PC-9 (cell line): ENCODE results near the gene GNG3. TPM values are rescaled to one million over a fixed set of nuclear protein-coding genes. Genes with fewer than 3 reads are reported as not detected.
A peak's percentile ranks its signal among the peaks of the same experiment; 100 is the strongest.

Experiments used
- BruUV-seq: library from RNA; stranded (reverse); fragments of 400-500 nt; replicated peaks from 2 replicates; lab custom pipeline; 2021; lab: Mats Ljungman, UMichigan
- CTCF ChIA-PET: fragments of 300-600 bp; sonication (Branson Sonifier 250); formaldehyde crosslinking; loops from one replicate; lab custom pipeline; 2022; ENCODE audit warnings: antibody characterized with exemption; lab: Charles Lee
- POLR2A ChIA-PET: fragments of 300-600 bp; sonication (Branson Sonifier 250); formaldehyde crosslinking; loops from one replicate; lab custom pipeline; 2022; ENCODE audit warnings: antibody characterized with exemption; ENCODE audit not compliant: unreplicated experiment; lab: Charles Lee
- DNase-seq, 2 experiments: peaks; one replicate each; pipeline versions ENCODE4 v3.0.0 to v3.0.0-alpha.2; 2015 to 2022; ENCODE audit warnings: mixed read lengths in 1 of 2
- H2AFZ ChIP-seq: fragments of 200-600 bp; sonication (generic); 2 replicates; pipeline ENCODE4 v1.8.1; 2017; ENCODE audit warnings: antibody characterized with exemption
- H3F3A ChIP-seq: fragments of 200-600 bp; sonication (generic); 2 replicates; pipeline ENCODE4 v1.8.1; 2017; ENCODE audit warnings: antibody characterized with exemption, mild to moderate bottlenecking, low read depth; ENCODE audit not compliant: insufficient read depth
- H3K27ac ChIP-seq: fragments of 200-600 bp; sonication (generic); 2 replicates; pipeline ENCODE4 v1.6.1; 2016; ENCODE audit warnings: mixed run types
- H3K27me3 ChIP-seq: fragments of 200-600 bp; sonication (generic); 2 replicates; pipeline ENCODE4 v1.6.1; 2016; ENCODE audit warnings: low read depth, mixed run types; ENCODE audit not compliant: insufficient read depth
- H3K36me3 ChIP-seq: fragments of 200-600 bp; sonication (generic); 2 replicates; pipeline ENCODE4 v1.6.1; 2016; ENCODE audit warnings: low read depth, mixed run types
- H3K4me1 ChIP-seq: fragments of 200-600 bp; sonication (generic); replicated peaks from 2 replicates; pipeline ENCODE4 v1.6.1; 2016; ENCODE audit warnings: mixed run types; ENCODE audit not compliant: insufficient read depth
- H3K4me2 ChIP-seq: fragments of 200-600 bp; sonication (generic); 2 replicates; pipeline ENCODE4 v1.6.1; 2017; ENCODE audit warnings: mixed run types
- H3K4me3 ChIP-seq: fragments of 200-600 bp; sonication (generic); 2 replicates; pipeline ENCODE4 v1.6.1; 2016; ENCODE audit warnings: mixed run types
- H3K79me2 ChIP-seq: fragments of 200-600 bp; sonication (generic); 2 replicates; pipeline ENCODE4 v1.6.1; 2017; ENCODE audit warnings: low read depth, mixed run types
- H3K9me2 ChIP-seq: fragments of 200-600 bp; sonication (generic); 2 replicates; pipeline ENCODE4 v1.8.1; 2017; ENCODE audit warnings: mild to moderate bottlenecking; ENCODE audit not compliant: insufficient read depth
- H3K9me3 ChIP-seq: fragments of 200-600 bp; sonication (generic); 2 replicates; pipeline ENCODE4 v1.8.1; 2016; ENCODE audit warnings: low read depth; ENCODE audit not compliant: insufficient read depth
- H4K20me1 ChIP-seq: fragments of 200-600 bp; sonication (generic); 2 replicates; pipeline ENCODE4 v1.8.1; 2017; ENCODE audit not compliant: insufficient read depth
- CTCF ChIP-seq: fragments of 200-600 bp; sonication (generic); conservative IDR thresholded peaks from 2 replicates; pipeline ENCODE4 v1.6.1; 2017; ENCODE audit warnings: mixed run types, antibody characterized with exemption, mild to moderate bottlenecking, moderate library complexity
- EZH2 ChIP-seq: fragments of 200-600 bp; sonication (generic); IDR thresholded peaks from 2 replicates; pipeline ENCODE4 v1.8.0; 2017; ENCODE audit warnings: antibody characterized with exemption, low read depth
- intact Hi-C: fragments of 100-400 bp; cut with micrococcal nuclease; formaldehyde crosslinking; loops from one replicate; pipeline ENCODE4 v1.10.0; 2022; ENCODE audit not compliant: unreplicated experiment
- total RNA-seq: library from RNA; stranded (reverse); gene quantifications from 2 replicates; pipeline ENCODE4 v1.2.3, GENCODE V29; 2021

GNG3 gene
- total RNA-seq, 1 experiment from 2014 or later: 0.57 TPM

- peaks cover 32% of the 10 kb centered on the region for H3K36me3 ChIP-seq
- peak within 1 kb of the TSS; percentile 97 for H3K4me2 ChIP-seq
- BruUV-seq: no TSS peak
- H3K27me3 ChIP-seq: no peaks in the 10 kb centered on the region
- intact Hi-C loops: loop anchor here (2.0 to 5.0 kb wide), 7 partner anchors 55 to 155 kb away; partner anchors contain the start of genes EML3, LBHD1, ROM1 and SLC3A2
- TF ChIP-seq EZH2 (no peak), CTCF (no peak)
- no peaks in the 10 kb centered on the region for H3K9me2 ChIP-seq
- no peaks in the 10 kb centered on the region for H3K9me3 ChIP-seq
- H3F3A ChIP-seq: peaks cover 54% of the 10 kb centered on the region
- H2AFZ ChIP-seq: peak within 1 kb of the TSS; percentile 93
- peaks cover 47% of the 10 kb centered on the region for H4K20me1 ChIP-seq
- peak within 1 kb of the TSS; percentile 84 for H3K4me3 ChIP-seq
- CTCF ChIA-PET: interaction anchor here (0.6 to 1.5 kb wide), 4 partner anchors 26 to 332 kb away, joined by 3 to 9 read pairs (median 7); partner anchors contain the start of gene ZBTB3
- peak; percentile 98 to 99 for DNase-seq
- H3K79me2 ChIP-seq: peaks cover 84% of the 10 kb centered on the region
- peaks cover 26% of the 10 kb centered on the region for H3K4me1 ChIP-seq
- peak within 1 kb of the TSS; percentile 76 for H3K27ac ChIP-seq
- POLR2A ChIA-PET: interaction anchor here (0.5 to 1.4 kb wide), 24 partner anchors 9 to 1590 kb away, joined by 3 to 50 read pairs (median 5); partner anchors contain the start of genes B3GAT3, C11orf98, CSKMT and GANAB
These were observed 19.8 kb downstream of the GNG3 start, which contains the start of gene HNRNPUL2 for GRCh38 chr11:62727165-62727871. HNRNPUL2 (minus strand) TSS chr11:62727457; CDS start chr11:62727156, 301 bp downstream.

GRCh38 chr11:62727872-62728170 is 20.3 kb downstream of the GNG3 start:
- no TSS peak for BruUV-seq

More at GRCh38 chr11:62727872-62728170, 20.3 kb downstream of the GNG3 start:
- H3K79me2 ChIP-seq: peaks cover 84% of the 10 kb centered on the region
- intact Hi-C loops: loop anchor here (1.0 to 5.0 kb wide), 10 partner anchors 43 to 183 kb away; partner anchors contain the start of genes EML3, LBHD1, ROM1 and SLC3A2
- peaks cover 47% of the 10 kb centered on the region for H4K20me1 ChIP-seq
- no peaks in the 10 kb centered on the region for H3K27me3 ChIP-seq
- H3K9me2 ChIP-seq: no peaks in the 10 kb centered on the region
- H3K4me3 ChIP-seq: peak overlapping the region; percentile 84
- ChIA-PET CTCF (interaction anchor here (0.6 to 1.5 kb wide), 3 partner anchors 26 to 333 kb away, joined by 6 to 9 read pairs (median 8); partner anchors contain the start of gene ZBTB3), POLR2A (interaction anchor here (0.6 to 1.4 kb wide), 16 partner anchors 11 to 1590 kb away, joined by 3 to 50 read pairs (median 5); partner anchors contain the start of genes C11orf98, CSKMT, GANAB and LBHD1)
- peak overlapping the region; percentile 76 for H3K27ac ChIP-seq
- H2AFZ ChIP-seq: peak overlapping the region; percentile 93
- peaks cover 54% of the 10 kb centered on the region for H3F3A ChIP-seq
- TF ChIP-seq CTCF (no peak), EZH2 (no peak)
- peaks cover 29% of the 10 kb centered on the region for H3K36me3 ChIP-seq
- no peaks in the 10 kb centered on the region for H3K9me3 ChIP-seq
- peaks cover 26% of the 10 kb centered on the region for H3K4me1 ChIP-seq
- peak overlapping the region; percentile 97 for H3K4me2 ChIP-seq
- DNase-seq: peak; percentile 91 to 97
